Stimulated activated CD8-positive, alpha-beta memory T cell treated with anti-CD3 and anti-CD28 coated beads, Interleukin-15, amount 100 ng/mL, for 4 hours (primary cell): ENCODE results near the gene DMAC2L.
"Not testable (repeated sequence)": the region's sequence is repeated elsewhere in the genome, so short reads cannot be mapped to it uniquely, and the experiment has no call there.

Experiments used
- DNase-seq, 2 donors: peaks; one replicate each; pipeline ENCODE4 v3.0.0-alpha.2; 2020; ENCODE audit warnings: low read depth in 2 of 2

Gene DMAC2L

DNA sequence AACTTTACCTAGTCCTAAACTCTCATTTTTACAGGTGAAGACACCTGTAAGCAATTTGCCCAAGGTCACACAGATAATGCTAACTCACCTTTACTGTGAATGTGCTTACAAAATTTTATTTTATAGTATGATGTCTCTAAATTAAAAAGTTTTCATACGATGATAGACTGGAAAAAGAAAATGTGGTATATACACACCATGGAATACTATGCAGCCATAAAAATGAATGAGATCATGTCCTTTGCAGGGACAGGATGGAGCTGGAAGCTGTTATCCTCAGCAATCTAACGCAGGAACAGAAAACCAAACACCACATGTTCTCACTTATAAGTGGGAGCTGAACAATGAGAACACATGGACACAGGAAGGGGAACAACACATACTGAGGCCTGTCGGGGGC is 44.2 kb downstream of the DMAC2L start:
- not testable (repeated sequence) for DNase-seq

GRCh38 chr14:50357124-50357523 is 45.0 kb downstream of the DMAC2L start:
- no peak for DNase-seq

GRCh38 chr14:50357753-50358395 is 45.8 kb downstream of the DMAC2L start:
- no peak for DNase-seq

GRCh38 chr14:50359631-50360030 is 47.5 kb downstream of the DMAC2L start:
- no peak for DNase-seq

GRCh38 chr14:50360093-50360492 is 48.0 kb downstream of the DMAC2L start:
- DNase-seq: no peak

- DNase-seq: no peak
These were observed 48.7 kb downstream of the DMAC2L start for GRCh38 chr14:50360851-50361250.

DNA sequence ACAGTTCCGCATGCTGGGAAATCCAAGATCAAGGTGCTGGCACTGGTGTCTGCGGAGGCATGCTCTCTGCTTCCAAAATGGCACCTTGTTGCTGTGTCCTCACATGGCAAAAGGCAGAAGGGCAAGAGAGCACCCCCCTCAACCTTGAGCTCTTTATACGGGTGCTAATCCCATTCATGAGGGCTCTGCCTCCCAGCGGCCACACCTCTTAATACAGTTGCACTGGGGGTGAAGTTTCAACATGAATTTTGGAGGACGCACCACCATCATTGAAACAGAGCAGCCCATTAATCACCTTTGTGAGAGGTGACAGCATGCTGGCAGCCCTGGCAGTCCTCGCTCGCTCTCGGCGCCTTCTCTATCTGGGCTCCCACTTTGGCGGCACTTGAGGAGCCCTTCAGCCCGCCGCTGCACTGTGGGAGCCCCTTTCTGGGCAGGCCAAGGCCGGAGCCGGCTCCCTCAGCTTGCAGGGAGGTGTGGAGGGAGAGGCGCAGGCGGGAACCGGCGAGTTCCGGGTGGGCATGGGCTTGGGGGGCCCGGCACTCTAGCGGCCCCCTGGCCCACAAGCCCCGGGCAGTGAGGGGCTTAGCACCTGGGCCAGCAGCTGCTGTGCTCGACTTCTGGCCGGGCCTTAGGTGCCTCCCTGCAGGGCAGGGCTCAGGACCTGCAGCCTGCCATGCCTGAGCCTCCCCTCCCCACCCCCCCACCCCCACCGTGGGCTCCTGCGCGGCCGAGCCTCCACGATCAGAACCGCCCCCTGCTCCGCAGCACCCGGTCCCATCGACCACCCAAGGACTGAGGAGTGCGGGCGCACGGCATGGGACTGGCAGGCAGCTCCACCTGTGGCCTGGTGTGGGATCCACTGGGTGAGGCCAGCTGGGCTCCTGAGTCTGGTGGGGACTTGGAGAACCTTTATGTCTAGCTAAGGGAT is 49.6 kb downstream of the DMAC2L start:
- DNase-seq: not testable (repeated sequence)

DNA sequence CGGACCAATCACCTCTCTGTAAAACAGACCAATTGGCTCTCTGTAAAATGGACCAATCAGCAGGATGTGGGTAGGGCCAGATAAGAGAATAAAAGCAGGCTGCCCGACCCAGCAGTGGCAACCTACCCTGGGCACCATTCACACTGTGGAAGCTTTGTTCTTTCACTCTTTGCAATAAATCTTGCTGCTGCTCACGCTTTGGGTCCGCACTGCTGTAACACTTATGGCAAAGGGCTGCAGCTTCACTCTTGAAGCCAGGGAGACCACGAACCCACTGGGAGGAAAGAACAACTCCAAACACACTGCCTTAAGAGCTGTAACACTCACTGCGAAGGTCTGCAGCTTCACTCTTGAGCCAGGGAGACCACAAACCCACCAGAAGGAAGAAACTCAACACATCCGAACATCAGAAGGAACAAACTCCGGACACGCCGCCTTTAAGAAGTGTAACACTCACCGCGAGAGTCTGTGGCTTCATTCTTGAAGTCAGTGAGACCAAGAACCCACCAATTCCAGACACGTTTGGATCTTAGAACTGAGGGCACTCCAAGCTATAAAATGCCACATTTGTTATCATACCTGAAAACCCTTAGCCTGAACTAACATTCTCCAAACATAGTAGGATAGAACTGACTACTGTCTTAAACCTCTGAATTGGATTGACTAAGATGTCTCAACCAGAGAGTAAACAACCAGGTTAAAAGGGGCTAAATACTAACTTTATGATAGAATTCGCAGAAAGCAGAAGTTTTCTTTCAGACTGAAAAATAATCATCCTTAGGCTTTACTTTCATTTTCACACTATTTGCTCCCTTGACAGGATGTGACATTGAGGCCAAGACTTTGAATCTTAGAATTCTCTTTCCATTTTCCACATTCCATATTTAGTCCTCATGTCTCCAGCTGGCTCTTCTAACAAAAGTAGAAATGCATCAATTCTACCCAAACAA is 50.9 kb downstream of the DMAC2L start:
- no peak for DNase-seq

GRCh38 chr14:50363714-50364111 is 51.6 kb downstream of the DMAC2L start:
- DNase-seq: no peak

DNA sequence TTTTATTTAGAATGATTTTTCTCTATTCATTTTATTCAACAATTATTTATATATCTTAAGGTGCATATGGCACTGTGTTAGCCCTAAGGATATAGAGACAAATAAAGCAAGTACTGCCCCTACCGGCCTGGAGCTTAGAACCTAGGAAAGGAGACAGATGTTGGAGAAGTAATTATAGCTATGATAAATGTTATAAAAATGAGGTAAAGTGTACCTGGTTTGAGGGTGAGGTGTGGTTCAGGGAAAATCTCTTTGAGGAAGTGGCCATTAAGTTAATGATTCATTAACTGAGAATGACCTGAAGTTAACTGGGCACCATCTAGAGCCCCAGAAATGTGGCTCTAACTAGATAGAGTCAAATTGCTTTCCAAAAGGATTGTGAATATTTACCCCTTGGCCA is 52.7 kb downstream of the DMAC2L start:
- DNase-seq: no peak

GRCh38 chr14:50365572-50365971 is 53.4 kb downstream of the DMAC2L start:
- not testable (repeated sequence) for DNase-seq

GRCh38 chr14:50366115-50366514 is 54.0 kb downstream of the DMAC2L start:
- no peak for DNase-seq

GRCh38 chr14:50366589-50366988 is 54.5 kb downstream of the DMAC2L start:
- DNase-seq: no peak

- no peak for DNase-seq
These were observed 59.4 kb downstream of the DMAC2L start for GRCh38 chr14:50371546-50371945.

GRCh38 chr14:50373959-50374358 is 61.8 kb downstream of the DMAC2L start:
- no peak for DNase-seq

DNA sequence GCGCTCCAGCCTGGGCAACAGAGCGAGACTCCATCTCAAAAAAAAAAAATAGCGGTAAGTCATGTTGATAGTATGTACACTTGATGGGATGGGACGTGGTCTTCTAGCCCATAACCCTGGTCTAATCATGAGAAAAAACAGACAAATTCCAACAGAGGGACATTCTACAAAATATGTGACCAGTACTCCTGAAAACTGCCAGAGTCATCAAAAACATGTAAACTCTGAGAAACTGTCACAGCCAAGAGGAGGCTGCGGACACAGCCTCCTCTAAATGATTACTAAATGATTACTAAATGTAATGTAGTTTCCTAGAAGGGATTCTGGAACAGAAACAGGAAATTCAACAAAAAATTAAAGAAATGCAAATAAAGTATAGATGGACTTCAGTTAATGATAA is 63.6 kb downstream of the DMAC2L start:
- no peak for DNase-seq
